AG04450 (cell line): Measurements from ENCODE around the gene NOSTRIN. TPM values are rescaled to one million over a fixed set of nuclear protein-coding genes. Genes with fewer than 3 reads are reported as not detected.
A peak's percentile ranks its signal among the peaks of the same experiment; 100 is the strongest.
"Not testable (repeated sequence)": the region's sequence is repeated elsewhere in the genome, so short reads cannot be mapped to it uniquely, and the experiment has no call there.

Experiments
- CTCF ChIA-PET: fragments of 300-600, 350-600 bp; formaldehyde crosslinking; extraction: SDS; loops from one replicate; lab custom pipeline; 2022; ENCODE audit warnings: antibody characterized with exemption, inconsistent platforms; lab: Charles Lee
- POLR2A ChIA-PET: fragments of 350-600 bp; formaldehyde crosslinking; extraction: SDS; loops from one replicate; lab custom pipeline; 2021; ENCODE audit warnings: antibody characterized with exemption, inconsistent platforms; lab: Yijun Ruan, JAX
- DNase-seq: peaks from one replicate; pipeline ENCODE4 v3.0.0-alpha.2; 2011; ENCODE audit warnings: low read depth, low spot score
- H3K27ac ChIP-seq: one replicate; pipeline ENCODE4 v1.5.1; 2012; ENCODE audit warnings: low read depth, low read length, control low read depth
- H3K27me3 ChIP-seq: one replicate; pipeline ENCODE4 v1.6.0; 2012; ENCODE audit warnings: low read length; ENCODE audit not compliant: control insufficient read depth, insufficient read depth
- H3K4me3 ChIP-seq: 2 replicates; pipeline ENCODE4 v1.5.1; 2011; ENCODE audit warnings: mild to moderate bottlenecking, low read depth, low read length, control low read depth
- H3K9me3 ChIP-seq: 2 replicates; pipeline ENCODE4 v1.5.1; 2012; ENCODE audit warnings: low read length; ENCODE audit not compliant: control insufficient read depth, insufficient read depth
- CTCF ChIP-seq: IDR thresholded peaks from 2 replicates; pipeline ENCODE4 v1.5.1; 2011; ENCODE audit warnings: low read depth, low read length, control low read depth, inconsistent platforms
- polyA plus RNA-seq: library from polyadenylated mRNA; depleted of rRNA; stranded (reverse); fragments of >200 nt; gene quantifications from 2 replicates; pipeline ENCODE4 v1.2.3, GENCODE V29; 2011

NOSTRIN gene
- polyA plus RNA-seq, 1 experiment, result 0.10 TPM

DNA sequence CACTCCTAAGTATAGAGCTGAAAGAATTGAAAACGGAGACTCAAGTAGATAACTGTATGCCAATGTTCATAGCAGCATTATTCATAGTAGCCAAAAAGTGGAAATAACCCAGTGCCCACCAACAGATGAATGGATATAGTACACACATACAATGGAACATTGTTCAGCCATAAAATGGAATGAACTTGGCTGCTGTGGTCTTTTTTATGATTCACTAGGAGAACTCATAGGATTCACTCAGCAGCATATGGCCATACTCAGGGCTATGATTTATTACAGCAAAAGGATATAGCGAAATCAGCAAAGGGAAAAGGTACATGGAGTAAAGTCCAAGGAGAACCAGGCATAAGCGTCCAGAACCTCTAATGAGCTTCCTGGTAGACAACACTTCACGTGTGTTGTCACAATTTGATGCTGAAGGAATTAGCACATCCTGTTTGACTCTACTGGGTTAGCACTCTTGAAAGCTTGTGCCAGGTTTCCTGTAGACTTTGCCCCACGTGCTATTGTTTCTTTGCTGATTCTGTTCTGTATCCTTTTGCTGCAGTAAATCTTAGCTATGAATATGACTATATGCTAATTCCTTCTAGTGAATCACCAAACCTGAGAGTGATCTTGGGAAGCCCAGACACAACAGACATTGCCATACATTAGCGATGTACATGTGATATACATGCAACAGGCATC is 72.1 kb downstream of the NOSTRIN start:
- Histone ChIP-seq H3K9me3 (no peaks in the 10 kb centered on the region), H3K27me3 (no peaks in the 10 kb centered on the region), H3K27ac (no peak overlapping the region), H3K4me3 (no peak overlapping the region)
- TF ChIP-seq CTCF, result no peak
- ChIA-PET CTCF (no interaction called here), POLR2A (no interaction called here)
- DNase-seq, result no peak

- not testable (repeated sequence) for H3K27ac ChIP-seq
Observed at GRCh38 chr2:168882163-168882562, 79.7 kb downstream of the NOSTRIN start.

DNA sequence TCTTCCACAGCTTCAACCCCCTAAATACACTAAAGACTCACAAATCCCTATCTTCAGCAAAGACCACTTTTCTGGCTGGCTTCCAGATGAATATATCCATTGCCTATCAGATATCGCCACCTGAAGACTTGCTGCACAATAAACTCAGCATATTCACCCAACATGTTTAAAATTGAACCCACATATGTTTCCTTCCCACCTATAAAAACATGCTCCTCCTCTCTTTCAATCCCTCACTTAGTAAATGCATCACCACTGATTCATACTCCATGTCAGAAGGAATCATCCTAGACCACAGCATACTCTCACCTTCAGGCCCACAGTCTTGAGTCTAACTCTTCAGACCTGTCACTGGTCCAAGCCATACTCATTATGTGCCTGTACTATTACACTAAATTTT is 82.5 kb downstream of the NOSTRIN start:
- H3K27ac ChIP-seq, result no peak overlapping the region
- no peaks in the 10 kb centered on the region for H3K9me3 ChIP-seq
- no peaks in the 10 kb centered on the region for H3K27me3 ChIP-seq
- ChIA-PET POLR2A (no interaction called here), CTCF (no interaction called here)
- no peak for DNase-seq
- no peak overlapping the region for H3K4me3 ChIP-seq
- no peak for TF ChIP-seq CTCF

More at GRCh38 chr2:168882163-168882562, 79.7 kb downstream of the NOSTRIN start:
- H3K9me3 ChIP-seq, H3K4me3 ChIP-seq, DNase-seq, CTCF ChIA-PET, H3K27me3 ChIP-seq, POLR2A ChIA-PET: not testable (repeated sequence)

- Histone ChIP-seq H3K9me3 (no peaks in the 10 kb centered on the region), H3K4me3 (peak overlapping the region; percentile 88), H3K27me3 (peaks cover 5% of the 10 kb centered on the region), H3K27ac (no peak overlapping the region)
- ChIA-PET CTCF (interaction anchor here (1.6 kb wide), 1 partner anchor 32 kb away, joined by 3 read pairs; no protein-coding TSS in a partner anchor), POLR2A (no interaction called here)
- DNase-seq, result no peak
- TF ChIP-seq CTCF, result no peak
Observed at GRCh38 chr2:168889635-168890005, 87.2 kb downstream of the NOSTRIN start.

- POLR2A ChIA-PET, result no interaction called here
- Histone ChIP-seq H3K4me3 (peak within 1 kb of the TSS; percentile 88), H3K27ac (peak within 1 kb of the TSS; percentile 21), H3K9me3 (no peaks in the 10 kb centered on the region), H3K27me3 (peaks cover 5% of the 10 kb centered on the region)
- CTCF ChIA-PET, result interaction anchor here (1.6 kb wide), 1 partner anchor 31 kb away, joined by 3 read pairs; no protein-coding TSS in a partner anchor
- DNase-seq, result peak; percentile 66
- no peak for TF ChIP-seq CTCF
Observed at GRCh38 chr2:168890006-168890782, 87.8 kb downstream of the NOSTRIN start, which contains the start of gene SPC25. SPC25 (minus strand) TSS chr2:168890430; CDS start chr2:168889519, 911 bp downstream.
